Osteocyte (in vitro differentiated cells): ENCODE data around the gene ENOPH1. TPM values are rescaled to one million over a fixed set of nuclear protein-coding genes. Genes with fewer than 3 reads are reported as not detected.
"Not testable (repeated sequence)": the region's sequence is repeated elsewhere in the genome, so short reads cannot be mapped to it uniquely, and the experiment has no call there.

Source experiments
- DNase-seq: peaks from one replicate; pipeline ENCODE4 v3.0.0; 2021; ENCODE audit warnings: mixed read lengths; ENCODE audit not compliant: unreplicated experiment; ENCODE audit errors: extremely low spot score
- H3K27ac Mint-ChIP-seq: one replicate; pipeline ENCODE4 v1.8.0; 2021; ENCODE audit warnings: mild to moderate bottlenecking, mixed read lengths; ENCODE audit not compliant: unreplicated experiment
- H3K27me3 Mint-ChIP-seq: one replicate; pipeline ENCODE4 v1.8.0; 2021; ENCODE audit warnings: mixed read lengths; ENCODE audit not compliant: unreplicated experiment
- H3K36me3 Mint-ChIP-seq: one replicate; pipeline ENCODE4 v1.8.0; 2021; ENCODE audit warnings: mixed read lengths; ENCODE audit not compliant: unreplicated experiment
- H3K4me1 Mint-ChIP-seq: one replicate; pipeline ENCODE4 v1.8.0; 2021; ENCODE audit warnings: mixed read lengths; ENCODE audit not compliant: unreplicated experiment
- H3K4me3 Mint-ChIP-seq: one replicate; pipeline ENCODE4 v1.8.0; 2021; ENCODE audit warnings: mild to moderate bottlenecking, moderate library complexity, mixed read lengths; ENCODE audit not compliant: unreplicated experiment
- H3K9me3 Mint-ChIP-seq: one replicate; pipeline ENCODE4 v1.8.0; 2021; ENCODE audit warnings: mixed read lengths; ENCODE audit not compliant: unreplicated experiment
- long read RNA-seq: library from polyadenylated mRNA; unstranded; transcript quantifications from one replicate; pipeline ENCODE4 v2.0.0, GENCODE V29; 2021
- total RNA-seq: library from RNA; stranded (reverse); gene quantifications from 2 replicates; pipeline ENCODE4 v1.2.1, GENCODE V29; 2021
- TF ChIP-seq, protein P1 (sequence below): fragments of 200-600 bp; sonication (generic); IDR thresholded peaks from 2 replicates; pipeline ENCODE4 v1.5.0; 2021; ENCODE audit warnings: antibody characterized with exemption, mild to moderate bottlenecking, moderate library complexity

ENOPH1 gene
- 36.5 and 36.7 TPM in 2 replicates for total RNA-seq
- long read RNA-seq, transcript ENOPH1-202 (5 exons, 1,689 nt): minor isoform, 25 of 579 reads
- long read RNA-seq, transcript ENOPH1-203 (6 exons, 1,874 nt): minor isoform, 95 of 579 reads
- long read RNA-seq, transcript ENOPH1-201 (6 exons, 2,025 nt): major isoform, 417 of 579 reads
- long read RNA-seq, partial matches to known transcripts: 10 of 579 reads
- long read RNA-seq, other reads (novel, unspliced or antisense): 32 of 579 reads

DNA sequence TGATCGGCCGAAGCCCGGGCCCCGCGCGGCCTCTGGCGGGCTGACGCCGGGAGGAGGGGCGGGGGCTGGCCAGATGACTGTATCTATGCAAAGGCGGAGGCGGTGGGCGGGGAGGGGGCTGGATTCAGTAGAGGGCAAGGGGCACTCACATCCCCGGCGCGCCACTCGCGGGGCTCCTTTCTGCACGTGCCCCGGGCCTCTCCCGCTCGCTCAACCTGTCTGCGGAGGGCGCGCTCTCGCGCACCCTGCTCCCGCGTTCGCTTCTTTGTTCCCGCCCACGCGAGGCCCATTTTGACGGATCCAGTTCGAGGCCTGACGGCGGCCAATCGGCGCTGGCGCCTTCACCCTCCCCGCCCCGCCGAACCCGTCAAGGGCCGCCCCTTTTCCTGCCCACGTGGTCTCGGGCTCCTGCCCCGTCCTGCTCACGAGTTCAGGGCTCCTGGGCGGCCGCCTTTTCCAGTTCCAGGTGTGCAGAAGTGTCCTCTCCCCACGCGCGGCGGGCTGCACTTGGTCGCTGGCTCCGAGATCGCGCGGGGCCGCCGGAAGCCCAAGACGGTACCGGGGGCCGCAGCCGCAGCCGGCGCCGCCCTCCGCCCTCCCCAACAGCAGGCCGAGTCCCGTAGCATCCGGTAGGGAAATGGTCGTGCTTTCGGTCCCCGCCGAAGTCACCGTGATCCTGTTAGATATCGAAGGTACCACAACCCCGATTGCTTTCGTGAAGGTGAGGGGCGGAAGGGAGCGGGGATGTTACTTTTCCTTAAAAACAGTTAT is at the start of gene ENOPH1, which contains the start of gene HNRNPDL:
Gene ENOPH1 (plus strand): TSS at position 398 of the 771 bp plus-strand sequence. CDS start 240 bp downstream, at position 638.
Gene HNRNPDL (minus strand): TSS at position 270 of the 771 bp plus-strand sequence. CDS start 772 bp downstream, outside the sequence.
- peaks cover 36% of the 10 kb centered on the region for H3K36me3 Mint-ChIP-seq
- H3K4me1 Mint-ChIP-seq: peaks cover 52% of the 10 kb centered on the region
- H3K27ac Mint-ChIP-seq: peak within 1 kb of the TSS; percentile 98
- peak; percentile 99 for DNase-seq
- H3K27me3 Mint-ChIP-seq: no peaks in the 10 kb centered on the region
- H3K9me3 Mint-ChIP-seq: no peaks in the 10 kb centered on the region
- TF ChIP-seq, protein P1, sequence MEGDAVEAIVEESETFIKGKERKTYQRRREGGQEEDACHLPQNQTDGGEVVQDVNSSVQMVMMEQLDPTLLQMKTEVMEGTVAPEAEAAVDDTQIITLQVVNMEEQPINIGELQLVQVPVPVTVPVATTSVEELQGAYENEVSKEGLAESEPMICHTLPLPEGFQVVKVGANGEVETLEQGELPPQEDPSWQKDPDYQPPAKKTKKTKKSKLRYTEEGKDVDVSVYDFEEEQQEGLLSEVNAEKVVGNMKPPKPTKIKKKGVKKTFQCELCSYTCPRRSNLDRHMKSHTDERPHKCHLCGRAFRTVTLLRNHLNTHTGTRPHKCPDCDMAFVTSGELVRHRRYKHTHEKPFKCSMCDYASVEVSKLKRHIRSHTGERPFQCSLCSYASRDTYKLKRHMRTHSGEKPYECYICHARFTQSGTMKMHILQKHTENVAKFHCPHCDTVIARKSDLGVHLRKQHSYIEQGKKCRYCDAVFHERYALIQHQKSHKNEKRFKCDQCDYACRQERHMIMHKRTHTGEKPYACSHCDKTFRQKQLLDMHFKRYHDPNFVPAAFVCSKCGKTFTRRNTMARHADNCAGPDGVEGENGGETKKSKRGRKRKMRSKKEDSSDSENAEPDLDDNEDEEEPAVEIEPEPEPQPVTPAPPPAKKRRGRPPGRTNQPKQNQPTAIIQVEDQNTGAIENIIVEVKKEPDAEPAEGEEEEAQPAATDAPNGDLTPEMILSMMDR: no peak
- peak within 1 kb of the TSS; percentile 99 for H3K4me3 Mint-ChIP-seq

DNA sequence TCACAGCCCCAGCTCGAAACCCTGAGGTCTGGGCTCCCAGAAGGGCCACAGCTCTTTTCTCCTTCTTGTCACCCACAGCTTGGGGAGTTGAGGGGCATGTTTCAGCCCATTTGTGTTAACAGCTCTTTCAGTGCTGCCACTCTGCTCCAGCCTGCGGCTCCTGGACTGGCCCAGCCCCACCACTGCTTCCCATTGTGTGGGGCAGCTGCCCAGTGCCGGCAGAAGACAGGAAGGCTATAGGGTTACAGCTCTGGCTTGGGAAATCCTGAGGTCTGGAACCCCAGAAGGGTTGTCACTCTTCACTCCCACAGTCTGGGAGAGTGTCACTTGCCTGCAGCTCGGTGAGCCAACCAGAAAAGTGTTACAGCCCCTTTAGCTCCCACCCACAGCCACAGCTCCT is 49.6 kb upstream of the ENOPH1 start:
- no peak overlapping the region for H3K4me3 Mint-ChIP-seq
- H3K4me1 Mint-ChIP-seq: peaks cover 15% of the 10 kb centered on the region
- TF ChIP-seq, protein P1: no peak
- H3K27ac Mint-ChIP-seq: no peak overlapping the region
- peaks cover 2% of the 10 kb centered on the region for H3K36me3 Mint-ChIP-seq
- no peak for DNase-seq
- H3K27me3 Mint-ChIP-seq: no peaks in the 10 kb centered on the region
- H3K9me3 Mint-ChIP-seq: peaks cover 6% of the 10 kb centered on the region

DNA sequence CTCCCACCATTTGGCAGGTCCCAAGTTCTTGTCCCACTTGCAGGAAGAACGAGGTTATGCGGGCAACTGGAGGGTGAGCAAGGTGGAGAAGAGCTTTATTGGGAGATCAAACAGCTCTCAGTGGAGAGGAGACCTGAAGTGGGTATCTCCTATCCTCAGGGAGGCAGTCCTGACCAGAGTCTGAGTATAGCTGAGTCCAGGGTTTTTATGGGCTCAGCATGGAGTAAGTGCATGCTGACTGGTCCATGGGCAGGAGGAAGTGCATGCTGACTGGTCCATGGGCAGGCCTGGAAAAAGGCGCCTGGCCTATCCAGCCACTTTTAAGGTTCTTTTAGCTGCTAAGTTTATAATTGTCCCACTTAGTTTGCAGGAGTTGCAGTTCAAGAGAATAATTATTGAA is 49.2 kb upstream of the ENOPH1 start:
- peaks cover 2% of the 10 kb centered on the region for H3K36me3 Mint-ChIP-seq
- no peaks in the 10 kb centered on the region for H3K27me3 Mint-ChIP-seq
- H3K4me3 Mint-ChIP-seq: no peak overlapping the region
- H3K9me3 Mint-ChIP-seq: peaks cover 8% of the 10 kb centered on the region
- H3K27ac Mint-ChIP-seq: no peak overlapping the region
- peaks cover 11% of the 10 kb centered on the region for H3K4me1 Mint-ChIP-seq
- DNase-seq: no peak
- TF ChIP-seq, protein P1: no peak

DNA sequence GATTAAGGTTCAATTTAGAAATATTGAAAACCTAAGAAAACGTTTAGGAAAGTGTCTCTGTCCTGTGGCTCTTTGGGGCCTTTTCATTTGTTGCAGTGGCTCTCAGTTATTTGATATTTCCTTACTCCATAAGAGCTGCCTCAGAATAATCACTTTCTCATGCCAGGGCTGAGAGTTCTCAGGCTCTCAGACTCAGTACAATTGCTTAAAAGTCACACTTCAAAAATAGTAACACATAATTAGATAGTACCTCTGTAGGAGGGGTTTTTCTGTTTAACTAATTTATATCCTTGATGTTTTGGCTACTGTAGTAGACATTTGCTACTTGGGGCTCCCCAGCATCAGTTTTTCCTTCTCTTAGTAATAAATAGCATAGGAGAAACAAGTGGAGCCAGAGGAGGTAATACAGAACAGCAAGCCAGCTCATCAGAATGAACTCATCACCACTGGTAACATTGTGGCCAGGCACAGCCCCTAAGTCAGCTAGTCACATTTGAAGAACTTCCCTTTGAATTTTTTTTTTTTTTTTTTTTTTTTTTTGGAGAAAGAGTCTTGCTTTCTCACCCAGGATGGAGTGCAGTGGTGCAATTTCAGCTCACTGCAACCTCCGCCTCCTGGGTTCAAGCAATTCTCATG is 48.6 kb upstream of the ENOPH1 start:
- H3K4me3 Mint-ChIP-seq: no peak overlapping the region
- TF ChIP-seq, protein P1: no peak
- no peak overlapping the region for H3K27ac Mint-ChIP-seq
- no peaks in the 10 kb centered on the region for H3K27me3 Mint-ChIP-seq
- peaks cover 8% of the 10 kb centered on the region for H3K4me1 Mint-ChIP-seq
- peaks cover 2% of the 10 kb centered on the region for H3K36me3 Mint-ChIP-seq
- no peak for DNase-seq
- H3K9me3 Mint-ChIP-seq: peaks cover 8% of the 10 kb centered on the region

DNA sequence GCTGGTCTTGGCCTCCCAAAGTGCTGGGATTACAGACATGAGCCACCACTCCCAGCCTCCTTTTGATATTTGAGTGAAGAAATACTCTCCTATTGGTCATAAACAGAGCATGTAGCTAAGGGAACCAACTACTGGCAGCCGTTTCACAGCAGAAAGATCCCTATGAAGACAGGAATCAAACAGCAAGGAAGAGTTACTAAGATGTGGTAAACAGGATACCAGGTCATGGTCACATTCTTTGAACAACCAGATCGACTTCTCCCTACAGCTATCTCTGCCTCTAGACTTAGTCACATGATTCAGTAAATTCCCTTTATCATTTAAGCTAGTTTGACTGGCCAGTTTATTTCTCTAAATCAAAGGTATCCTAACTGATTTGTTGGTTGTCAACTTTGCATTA is 47.6 kb upstream of the ENOPH1 start:
- TF ChIP-seq, protein P1: no peak
- Mint-ChIP-seq H3K4me3 (no peak overlapping the region), H3K27me3 (no peaks in the 10 kb centered on the region), H3K4me1 (peaks cover 7% of the 10 kb centered on the region), H3K9me3 (peaks cover 8% of the 10 kb centered on the region), H3K27ac (no peak overlapping the region), H3K36me3 (peaks cover under 1% of the 10 kb centered on the region)
- no peak for DNase-seq

DNA sequence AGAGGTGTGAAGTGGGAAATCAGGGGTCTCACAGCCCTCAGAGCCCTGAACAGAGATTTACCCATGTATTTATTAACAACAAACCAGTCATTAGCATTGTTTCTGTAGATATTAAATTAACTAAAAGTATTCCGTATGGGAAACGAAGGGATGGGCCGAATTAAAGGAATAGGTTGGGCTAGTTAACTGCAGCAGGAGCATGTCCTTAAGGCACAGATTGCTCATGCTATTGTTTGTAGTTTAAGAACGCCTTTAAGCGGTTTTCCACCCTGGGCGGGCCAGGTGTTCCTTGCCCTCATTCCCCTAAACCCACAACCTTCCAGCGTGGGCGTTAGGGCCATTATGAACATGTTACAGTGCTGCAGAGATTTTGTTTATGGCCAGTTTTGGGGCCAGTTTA is 44.1 kb upstream of the ENOPH1 start:
- not testable (repeated sequence) for H3K4me1 Mint-ChIP-seq, H3K36me3 Mint-ChIP-seq, H3K27me3 Mint-ChIP-seq, H3K9me3 Mint-ChIP-seq, H3K4me3 Mint-ChIP-seq, DNase-seq, H3K27ac Mint-ChIP-seq
